OCI-LY7 (cell line): Measurements from ENCODE around the gene UBTD2.

ENCODE experiments used
- CTCF ChIP-seq: fragments of 200-600 bp; sonication (generic); conservative IDR thresholded peaks from 2 replicates; pipeline ENCODE4 v1.5.1; 2014; ENCODE audit warnings: mild to moderate bottlenecking, antibody characterized with exemption, low read length, moderate library complexity, mixed read lengths
- EZH2phosphoT487 ChIP-seq: fragments of 200-600 bp; sonication (generic); IDR thresholded peaks from 2 replicates; pipeline ENCODE4 v1.6.1; 2018; ENCODE audit warnings: low read depth, borderline replicate concordance, mild to moderate bottlenecking, mixed run types, antibody characterized with exemption, low read length, moderate library complexity, mixed read lengths

GRCh38 chr5:172266071-172266675 lies 17.4 kb downstream of the UBTD2 start:
- TF ChIP-seq CTCF (no peak), EZH2phosphoT487 (no peak)
